ENCODE results near the gene ACTC1.

ACTC1 gene

DNA sequence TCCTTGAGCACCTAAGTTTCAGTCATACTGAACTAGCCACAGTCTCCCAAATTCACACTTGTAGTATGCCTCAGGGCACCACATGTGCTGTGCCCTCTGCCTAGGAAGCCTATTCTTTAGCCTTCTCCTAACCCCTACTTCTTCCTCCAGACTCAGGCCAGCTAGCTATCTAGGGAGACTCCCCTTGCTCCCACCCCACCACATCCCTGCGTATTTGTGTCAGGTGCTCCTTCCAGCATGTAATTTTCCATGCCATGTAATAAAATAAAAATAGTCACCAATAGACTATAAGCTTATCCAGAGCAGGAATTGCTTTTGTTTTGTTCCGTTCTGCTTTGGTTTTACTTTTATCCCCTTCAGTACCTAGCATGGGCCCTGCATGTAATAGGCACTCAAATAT lies 25.6 kb downstream of the ACTC1 start:
- no peaks in the 10 kb centered on the region for H3K36me3 ChIP-seq (ENCODE audit: control insufficient read depth, insufficient read depth, low read length)
- no peak overlapping the region for H3K27ac ChIP-seq
- no peak overlapping the region for H3K9ac ChIP-seq
- no peak overlapping the region for H2AFZ ChIP-seq
- H3K4me3 ChIP-seq (ENCODE audit: low read depth, low read length): no peak overlapping the region
- H3K4me1 ChIP-seq: no peaks in the 10 kb centered on the region
- H3K79me2 ChIP-seq: no peaks in the 10 kb centered on the region
- no peaks in the 10 kb centered on the region for H3K27me3 ChIP-seq (ENCODE audit: control insufficient read depth, insufficient read depth, low read length)
- H3K4me2 ChIP-seq (ENCODE audit: low read length): no peak overlapping the region
- H3K9me3 ChIP-seq (ENCODE audit: control insufficient read depth, low read length): no peaks in the 10 kb centered on the region
- TF ChIP-seq, protein P1, sequence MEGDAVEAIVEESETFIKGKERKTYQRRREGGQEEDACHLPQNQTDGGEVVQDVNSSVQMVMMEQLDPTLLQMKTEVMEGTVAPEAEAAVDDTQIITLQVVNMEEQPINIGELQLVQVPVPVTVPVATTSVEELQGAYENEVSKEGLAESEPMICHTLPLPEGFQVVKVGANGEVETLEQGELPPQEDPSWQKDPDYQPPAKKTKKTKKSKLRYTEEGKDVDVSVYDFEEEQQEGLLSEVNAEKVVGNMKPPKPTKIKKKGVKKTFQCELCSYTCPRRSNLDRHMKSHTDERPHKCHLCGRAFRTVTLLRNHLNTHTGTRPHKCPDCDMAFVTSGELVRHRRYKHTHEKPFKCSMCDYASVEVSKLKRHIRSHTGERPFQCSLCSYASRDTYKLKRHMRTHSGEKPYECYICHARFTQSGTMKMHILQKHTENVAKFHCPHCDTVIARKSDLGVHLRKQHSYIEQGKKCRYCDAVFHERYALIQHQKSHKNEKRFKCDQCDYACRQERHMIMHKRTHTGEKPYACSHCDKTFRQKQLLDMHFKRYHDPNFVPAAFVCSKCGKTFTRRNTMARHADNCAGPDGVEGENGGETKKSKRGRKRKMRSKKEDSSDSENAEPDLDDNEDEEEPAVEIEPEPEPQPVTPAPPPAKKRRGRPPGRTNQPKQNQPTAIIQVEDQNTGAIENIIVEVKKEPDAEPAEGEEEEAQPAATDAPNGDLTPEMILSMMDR (IDR thresholded peaks at IDR 0.05): no peak

DNA sequence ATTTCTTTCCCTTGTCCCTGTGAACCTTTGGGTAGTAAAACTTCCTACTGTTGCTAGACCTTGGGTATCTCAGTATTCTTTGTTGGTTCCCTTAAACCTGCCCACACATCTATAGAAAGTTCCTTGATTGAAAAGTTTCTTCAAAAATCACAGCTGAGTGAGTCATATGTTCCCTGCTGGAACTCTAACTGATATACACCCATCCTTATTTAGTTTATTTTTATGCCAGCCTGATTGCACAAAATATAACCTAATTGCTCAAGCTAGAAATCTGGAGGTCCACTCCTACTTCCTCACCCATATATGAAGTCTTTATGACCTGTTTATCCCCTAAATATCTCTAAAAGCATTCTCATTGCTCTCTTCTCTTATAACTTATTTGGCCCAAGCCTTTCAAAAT lies 26.8 kb downstream of the ACTC1 start:
- Histone ChIP-seq H3K79me2 (no peaks in the 10 kb centered on the region), H3K36me3 (ENCODE audit: control insufficient read depth, insufficient read depth, low read length) (no peaks in the 10 kb centered on the region), H3K9ac (no peak overlapping the region), H3K4me3 (ENCODE audit: low read depth, low read length) (no peak overlapping the region), H2AFZ (no peak overlapping the region), H3K4me1 (no peaks in the 10 kb centered on the region), H3K4me2 (ENCODE audit: low read length) (no peak overlapping the region), H3K9me3 (ENCODE audit: control insufficient read depth, low read length) (no peaks in the 10 kb centered on the region), H3K27ac (no peak overlapping the region), H3K27me3 (ENCODE audit: control insufficient read depth, insufficient read depth, low read length) (no peaks in the 10 kb centered on the region)
- TF ChIP-seq, protein P1 (IDR thresholded peaks at IDR 0.05): no peak

DNA sequence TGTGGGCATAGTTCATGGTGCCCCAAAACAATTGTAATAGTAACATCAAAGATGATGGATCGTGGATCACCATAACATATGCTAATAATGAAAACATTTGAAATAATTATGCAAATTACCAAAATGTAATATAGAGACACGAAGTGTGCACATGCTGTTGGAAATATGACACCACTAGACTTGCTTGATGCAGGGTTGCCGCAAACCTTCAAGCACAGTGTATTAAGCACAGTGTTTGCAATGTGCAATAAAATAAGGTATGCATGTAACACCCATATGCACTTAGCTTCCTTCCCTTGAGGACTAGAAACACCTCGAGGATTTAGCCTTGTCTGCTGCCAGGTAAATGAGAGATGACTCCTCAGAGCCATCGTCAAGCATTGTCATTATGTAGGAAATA lies 29.6 kb downstream of the ACTC1 start:
- H3K36me3 ChIP-seq (ENCODE audit: control insufficient read depth, insufficient read depth, low read length): no peaks in the 10 kb centered on the region
- H3K27me3 ChIP-seq (ENCODE audit: control insufficient read depth, insufficient read depth, low read length): no peaks in the 10 kb centered on the region
- H3K9me3 ChIP-seq (ENCODE audit: control insufficient read depth, low read length): no peaks in the 10 kb centered on the region
- H3K79me2 ChIP-seq: no peaks in the 10 kb centered on the region
- H3K27ac ChIP-seq: no peak overlapping the region
- H3K4me1 ChIP-seq: no peaks in the 10 kb centered on the region
- H2AFZ ChIP-seq: no peak overlapping the region
- no peak overlapping the region for H3K4me2 ChIP-seq (ENCODE audit: low read length)
- no peak overlapping the region for H3K4me3 ChIP-seq (ENCODE audit: low read depth, low read length)
- no peak overlapping the region for H3K9ac ChIP-seq
- TF ChIP-seq, protein P1 (IDR thresholded peaks at IDR 0.05): no peak

DNA sequence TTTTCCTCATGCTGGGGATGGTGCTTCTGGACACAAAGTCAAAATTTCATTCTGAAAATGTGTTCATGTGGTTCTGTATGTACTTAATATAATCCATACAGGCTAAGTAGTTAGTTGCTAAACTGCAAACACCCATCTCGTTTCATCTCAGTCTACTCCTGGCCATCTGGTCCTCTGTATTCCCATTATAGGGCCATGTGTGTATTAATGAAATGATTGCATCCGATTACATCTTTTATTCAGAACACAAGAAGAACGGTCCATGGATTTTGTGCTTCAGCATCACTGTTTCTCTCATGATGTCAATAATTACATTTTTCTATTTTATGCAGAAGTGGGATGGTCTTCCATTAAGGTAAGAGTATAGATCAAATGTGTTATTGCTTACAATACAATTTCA lies 34.4 kb downstream of the ACTC1 start:
- Histone ChIP-seq H3K4me1 (no peaks in the 10 kb centered on the region), H3K9ac (no peak overlapping the region), H3K27ac (no peak overlapping the region), H3K4me2 (ENCODE audit: low read length) (no peak overlapping the region), H3K27me3 (ENCODE audit: control insufficient read depth, insufficient read depth, low read length) (no peaks in the 10 kb centered on the region), H3K4me3 (ENCODE audit: low read depth, low read length) (no peak overlapping the region), H3K79me2 (no peaks in the 10 kb centered on the region), H3K9me3 (ENCODE audit: control insufficient read depth, low read length) (no peaks in the 10 kb centered on the region), H2AFZ (no peak overlapping the region), H3K36me3 (ENCODE audit: control insufficient read depth, insufficient read depth, low read length) (no peaks in the 10 kb centered on the region)
- TF ChIP-seq, protein P1 (IDR thresholded peaks at IDR 0.05): no peak

DNA sequence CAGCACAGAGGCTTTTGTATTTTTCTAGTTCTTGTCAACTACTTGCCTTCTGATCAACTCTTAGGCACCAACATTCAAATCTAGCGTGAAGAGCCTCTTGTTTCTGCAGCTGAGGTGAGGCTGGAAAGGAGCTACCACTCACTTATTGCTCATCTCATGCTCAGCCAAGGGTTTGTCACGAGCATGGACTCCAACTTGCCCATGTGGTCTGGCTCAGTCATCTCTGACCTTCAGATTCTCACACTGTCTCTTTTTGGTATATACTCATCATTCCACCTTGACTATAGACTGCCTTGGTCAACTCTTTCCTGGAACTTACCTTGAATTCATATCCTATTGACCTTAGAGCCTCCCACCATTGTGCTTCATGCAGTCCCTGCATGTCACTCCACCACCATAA lies 35.4 kb downstream of the ACTC1 start:
- H2AFZ ChIP-seq: no peak overlapping the region
- H3K9me3 ChIP-seq (ENCODE audit: control insufficient read depth, low read length): no peaks in the 10 kb centered on the region
- H3K27ac ChIP-seq: no peak overlapping the region
- H3K79me2 ChIP-seq: no peaks in the 10 kb centered on the region
- no peak overlapping the region for H3K4me2 ChIP-seq (ENCODE audit: low read length)
- H3K36me3 ChIP-seq (ENCODE audit: control insufficient read depth, insufficient read depth, low read length): no peaks in the 10 kb centered on the region
- no peaks in the 10 kb centered on the region for H3K4me1 ChIP-seq
- TF ChIP-seq, protein P1 (IDR thresholded peaks at IDR 0.05): no peak
- H3K27me3 ChIP-seq (ENCODE audit: control insufficient read depth, insufficient read depth, low read length): peaks cover 1% of the 10 kb centered on the region
- H3K4me3 ChIP-seq (ENCODE audit: low read depth, low read length): no peak overlapping the region
- H3K9ac ChIP-seq: no peak overlapping the region
